ENCODE results near the gene DNAH17.

Gene DNAH17

GRCh38 chr17:78575340-78575739 lies 1.9 kb downstream of the DNAH17 start:
- no peak for DNase-seq (ENCODE audit: low spot score)

GRCh38 chr17:78573955-78574354 lies 3.2 kb downstream of the DNAH17 start:
- DNase-seq (ENCODE audit: low spot score) = no peak

- DNase-seq (ENCODE audit: low spot score) = no peak
Observed at GRCh38 chr17:78572239-78573205, 4.7 kb downstream of the DNAH17 start.

GRCh38 chr17:78571329-78571728 lies 5.9 kb downstream of the DNAH17 start:
- no peak for DNase-seq (ENCODE audit: low spot score)

- no peak for DNase-seq (ENCODE audit: low spot score)
Observed at GRCh38 chr17:78568494-78569115, 8.6 kb downstream of the DNAH17 start.

GRCh38 chr17:78567991-78568390 lies 9.2 kb downstream of the DNAH17 start:
- DNase-seq (ENCODE audit: low spot score) = no peak

GRCh38 chr17:78566947-78567346 lies 10.2 kb downstream of the DNAH17 start:
- DNase-seq (ENCODE audit: low spot score) = no peak

- no peak for DNase-seq (ENCODE audit: low spot score)
Observed at GRCh38 chr17:78563189-78564145, 13.7 kb downstream of the DNAH17 start.

- DNase-seq (ENCODE audit: low spot score) = no peak
Observed at GRCh38 chr17:78562734-78563133, 14.5 kb downstream of the DNAH17 start.

- no peak for DNase-seq (ENCODE audit: low spot score)
Observed at GRCh38 chr17:78561166-78561565, 16.0 kb downstream of the DNAH17 start.

- DNase-seq (ENCODE audit: low spot score) = no peak
Observed at GRCh38 chr17:78560731-78561130, 16.5 kb downstream of the DNAH17 start.

- peak; percentile 6 for DNase-seq (ENCODE audit: low spot score)
Observed at GRCh38 chr17:78559749-78560368, 17.3 kb downstream of the DNAH17 start.

GRCh38 chr17:78558989-78559388 lies 18.2 kb downstream of the DNAH17 start:
- DNase-seq (ENCODE audit: low spot score) = no peak

GRCh38 chr17:78558181-78558850 lies 18.9 kb downstream of the DNAH17 start:
- peak; percentile 22 for DNase-seq (ENCODE audit: low spot score)

GRCh38 chr17:78557598-78558039 lies 19.6 kb downstream of the DNAH17 start:
- DNase-seq (ENCODE audit: low spot score) = no peak

- no peak for DNase-seq (ENCODE audit: low spot score)
Observed at GRCh38 chr17:78556812-78557211, 20.4 kb downstream of the DNAH17 start.

- DNase-seq (ENCODE audit: low spot score) = no peak
Observed at GRCh38 chr17:78555746-78556401, 21.3 kb downstream of the DNAH17 start.

- DNase-seq (ENCODE audit: low spot score) = no peak
Observed at GRCh38 chr17:78550464-78550863, 26.7 kb downstream of the DNAH17 start.

GRCh38 chr17:78548725-78549124 lies 28.5 kb downstream of the DNAH17 start:
- no peak for DNase-seq (ENCODE audit: low spot score)

GRCh38 chr17:78547035-78547434 lies 30.2 kb downstream of the DNAH17 start:
- DNase-seq (ENCODE audit: low spot score) = no peak

GRCh38 chr17:78546476-78546875 lies 30.7 kb downstream of the DNAH17 start:
- no peak for DNase-seq (ENCODE audit: low spot score)
